GM21390 (cell line): ENCODE measurements around the gene PAIP2.
A peak's percentile ranks its signal among the peaks of the same experiment; 100 is the strongest.
"Not testable (repeated sequence)": the region's sequence is repeated elsewhere in the genome, so short reads cannot be mapped to it uniquely, and the experiment has no call there.

Experiments
- ATAC-seq: cut with Tn5 transposase; IDR thresholded peaks from one replicate; pipeline ENCODE4 v1.9.1; 2021; ENCODE audit not compliant: unreplicated experiment

The PAIP2 gene

GRCh38 chr5:139341689-139342422, at the start of gene PAIP2:
Gene PAIP2 (plus strand): TSS chr5:139341854. CDS start chr5:139363785, 21,931 bp downstream.
- peak; percentile 92 for ATAC-seq

GRCh38 chr5:139293202-139293506, 48.5 kb upstream of the PAIP2 start:
- no peak for ATAC-seq

- ATAC-seq, result peak; percentile 79
Measured at GRCh38 chr5:139293507-139294373, 47.9 kb upstream of the PAIP2 start, which contains the start of gene MATR3. Gene MATR3 (plus strand): TSS chr5:139293740. CDS start chr5:139307416, 13,676 bp downstream.

- ATAC-seq, result peak; percentile 32
Measured at GRCh38 chr5:139294374-139295165, 47.1 kb upstream of the PAIP2 start.

- no peak for ATAC-seq
Measured at GRCh38 chr5:139295346-139296057, 46.2 kb upstream of the PAIP2 start.

GRCh38 chr5:139296198-139296597, 45.5 kb upstream of the PAIP2 start:
- ATAC-seq, result no peak

- ATAC-seq, result no peak
Measured at GRCh38 chr5:139296862-139297326, 44.8 kb upstream of the PAIP2 start.

GRCh38 chr5:139297439-139298133, 44.1 kb upstream of the PAIP2 start:
- no peak for ATAC-seq

GRCh38 chr5:139298242-139298641, 43.4 kb upstream of the PAIP2 start:
- ATAC-seq, result no peak

GRCh38 chr5:139299486-139299885, 42.2 kb upstream of the PAIP2 start:
- ATAC-seq, result no peak

GRCh38 chr5:139301808-139302499, 39.7 kb upstream of the PAIP2 start:
- ATAC-seq, result no peak

GRCh38 chr5:139304391-139305324, 37.0 kb upstream of the PAIP2 start:
- no peak for ATAC-seq

- no peak for ATAC-seq
Measured at GRCh38 chr5:139306197-139306596, 35.5 kb upstream of the PAIP2 start.

GRCh38 chr5:139306628-139307379, 34.9 kb upstream of the PAIP2 start:
- ATAC-seq, result no peak

GRCh38 chr5:139308797-139309196, 32.9 kb upstream of the PAIP2 start:
- ATAC-seq, result no peak

GRCh38 chr5:139310715-139311186, 30.9 kb upstream of the PAIP2 start:
- ATAC-seq, result not testable (repeated sequence)

GRCh38 chr5:139312075-139312474, 29.6 kb upstream of the PAIP2 start:
- ATAC-seq, result no peak
